Prostate gland (tissue), 2 donors: Measurements from ENCODE around the gene ZNF273.

Source experiments
- POLR2A ChIP-seq: fragments of 450-650 bp; IDR thresholded peaks from one replicate; pipeline ENCODE4 v1.6.1; 2016; ENCODE audit warnings: antibody characterized with exemption, mild to moderate bottlenecking
- POLR2AphosphoS5 ChIP-seq: sonication (generic); formaldehyde crosslinking; IDR thresholded peaks from one replicate; pipeline ENCODE4 v1.6.1; 2017; ENCODE audit warnings: antibody characterized with exemption
- TF ChIP-seq, protein P1 (sequence below), 4 experiments: fragments of 200-600 bp in 2 of 4; fragments of 450-650 bp in 2 of 4; sonication (generic) in 2 of 4; IDR thresholded peaks; 1 replicate in 3 of 4; 2 replicates in 1 of 4; pipeline ENCODE4 v1.5.1; 2016 to 2019; ENCODE audit warnings: antibody characterized with exemption in 4 of 4, mild to moderate bottlenecking in 2 of 4, moderate library complexity in 2 of 4

DNA sequence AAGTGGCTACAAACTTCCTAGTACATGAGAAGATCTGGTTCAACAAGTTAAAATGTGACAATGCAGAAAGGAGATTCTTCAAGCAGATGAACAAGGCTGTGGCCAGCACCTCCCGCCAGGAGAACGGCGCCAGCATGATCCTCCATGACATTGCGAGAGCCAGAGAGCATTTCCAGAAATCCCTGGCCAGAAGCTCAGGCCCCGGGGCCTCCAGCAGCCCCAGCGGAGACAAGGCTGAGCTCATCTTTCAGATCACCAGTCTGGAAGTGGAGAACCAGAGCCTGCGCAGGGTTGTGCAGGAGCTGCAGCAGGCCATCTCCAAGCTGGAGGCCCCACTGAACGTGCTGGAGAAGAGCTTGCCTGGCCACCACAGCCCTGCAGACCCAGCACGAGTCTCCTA lies 40.1 kb upstream of the ZNF273 start:
- TF ChIP-seq, protein P1, sequence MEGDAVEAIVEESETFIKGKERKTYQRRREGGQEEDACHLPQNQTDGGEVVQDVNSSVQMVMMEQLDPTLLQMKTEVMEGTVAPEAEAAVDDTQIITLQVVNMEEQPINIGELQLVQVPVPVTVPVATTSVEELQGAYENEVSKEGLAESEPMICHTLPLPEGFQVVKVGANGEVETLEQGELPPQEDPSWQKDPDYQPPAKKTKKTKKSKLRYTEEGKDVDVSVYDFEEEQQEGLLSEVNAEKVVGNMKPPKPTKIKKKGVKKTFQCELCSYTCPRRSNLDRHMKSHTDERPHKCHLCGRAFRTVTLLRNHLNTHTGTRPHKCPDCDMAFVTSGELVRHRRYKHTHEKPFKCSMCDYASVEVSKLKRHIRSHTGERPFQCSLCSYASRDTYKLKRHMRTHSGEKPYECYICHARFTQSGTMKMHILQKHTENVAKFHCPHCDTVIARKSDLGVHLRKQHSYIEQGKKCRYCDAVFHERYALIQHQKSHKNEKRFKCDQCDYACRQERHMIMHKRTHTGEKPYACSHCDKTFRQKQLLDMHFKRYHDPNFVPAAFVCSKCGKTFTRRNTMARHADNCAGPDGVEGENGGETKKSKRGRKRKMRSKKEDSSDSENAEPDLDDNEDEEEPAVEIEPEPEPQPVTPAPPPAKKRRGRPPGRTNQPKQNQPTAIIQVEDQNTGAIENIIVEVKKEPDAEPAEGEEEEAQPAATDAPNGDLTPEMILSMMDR (IDR thresholded peaks at IDR 0.05) = no peak
- TF ChIP-seq POLR2AphosphoS5 (no peak), POLR2A (no peak)
